ENCODE measurements around the gene MRPS15. TPM values are rescaled to one million over a fixed set of nuclear protein-coding genes. Genes with fewer than 3 reads are reported as not detected.

MRPS15 gene
- total RNA-seq, 2 donors from 2014 or later = 71.7 to 74.5 TPM

GRCh38 chr1:36464605-36465393, 615 bp upstream of the MRPS15 start:
- Mint-ChIP-seq H3K4me3 (peak overlapping the region; percentile 97 to 99), H3K36me3 (ENCODE audit: insufficient read depth in 2 of 2) (peaks cover 4 to 15% of the 10 kb centered on the region in 2 donors)
- DNase-seq = no peak

GRCh38 chr1:36463463-36463802, 751 bp downstream of the MRPS15 start:
- peaks cover 64% of the 10 kb centered on the region for H3K4me1 Mint-ChIP-seq (ENCODE audit: low read depth)

More at GRCh38 chr1:36464605-36465393, 615 bp upstream of the MRPS15 start:
- Mint-ChIP-seq H3K27ac (peak overlapping the region; percentile 98), H3K4me1 (ENCODE audit: low read depth) (peaks cover 50% of the 10 kb centered on the region), H3K9me3 (no peaks in the 10 kb centered on the region), H3K27me3 (ENCODE audit: low read depth) (no peaks in the 10 kb centered on the region)
- peak; percentile 62 to 68 for ATAC-seq (replicated peaks in 1 of 2)

DNA sequence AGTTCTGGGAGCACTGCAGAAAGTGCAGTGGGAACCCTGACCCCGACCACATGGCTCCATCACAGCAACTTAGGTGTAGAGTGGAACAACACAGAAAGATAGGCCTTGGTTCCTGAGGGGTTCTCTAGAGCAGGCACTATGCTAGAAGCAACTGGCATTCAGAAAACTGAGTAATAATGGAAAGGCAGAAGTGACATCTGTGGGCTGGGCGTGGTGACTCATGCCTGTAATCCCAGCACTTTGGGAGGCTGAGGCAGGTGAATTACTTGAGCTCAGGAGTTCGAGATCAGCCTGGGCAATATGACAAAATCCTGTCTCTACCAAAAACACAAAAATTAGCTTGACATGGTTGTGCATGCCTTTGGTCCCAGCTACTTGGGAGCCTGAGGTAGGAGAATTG, 5.3 kb downstream of the MRPS15 start:
- ATAC-seq (replicated peaks in 1 of 2) (peak; percentile 97), DNase-seq (peak; percentile 65 to 75)
- peaks cover 7 to 42% of the 10 kb centered on the region in 2 donors for H3K36me3 Mint-ChIP-seq (ENCODE audit: insufficient read depth in 2 of 2)
- H3K4me3 Mint-ChIP-seq = peak overlapping the region; percentile 85 to 86
- H3K27ac Mint-ChIP-seq = peak overlapping the region; percentile 96
- H3K9me3 Mint-ChIP-seq = no peaks in the 10 kb centered on the region
- no peaks in the 10 kb centered on the region for H3K27me3 Mint-ChIP-seq (ENCODE audit: low read depth)
- H3K4me1 Mint-ChIP-seq (ENCODE audit: low read depth) = peaks cover 64% of the 10 kb centered on the region

More at GRCh38 chr1:36463463-36463802, 751 bp downstream of the MRPS15 start:
- no peak for DNase-seq
- peak overlapping the region; percentile 98 for H3K27ac Mint-ChIP-seq
- H3K9me3 Mint-ChIP-seq = no peaks in the 10 kb centered on the region
- H3K36me3 Mint-ChIP-seq (ENCODE audit: insufficient read depth in 2 of 2) = peaks cover 5 to 27% of the 10 kb centered on the region in 2 donors
- H3K4me3 Mint-ChIP-seq = peak overlapping the region; percentile 97 to 99
- ATAC-seq (replicated peaks in 1 of 2) = no peak
- no peaks in the 10 kb centered on the region for H3K27me3 Mint-ChIP-seq (ENCODE audit: low read depth)

GRCh38 chr1:36457691-36458090, 6.5 kb downstream of the MRPS15 start:
- Mint-ChIP-seq H3K27ac (peak overlapping the region; percentile 39), H3K36me3 (ENCODE audit: insufficient read depth in 2 of 2) (peaks cover 3 to 39% of the 10 kb centered on the region in 2 donors), H3K27me3 (ENCODE audit: low read depth) (no peaks in the 10 kb centered on the region), H3K4me1 (ENCODE audit: low read depth) (peaks cover 55% of the 10 kb centered on the region), H3K4me3 (peak overlapping the region; percentile 31 to 86), H3K9me3 (no peaks in the 10 kb centered on the region)
- peak in 1 of 2 donors; percentile 19 for ATAC-seq (replicated peaks in 1 of 2)
- DNase-seq = no peak

- Mint-ChIP-seq H3K9me3 (no peaks in the 10 kb centered on the region), H3K27me3 (ENCODE audit: low read depth) (no peaks in the 10 kb centered on the region), H3K4me1 (ENCODE audit: low read depth) (peaks cover 49% of the 10 kb centered on the region), H3K27ac (peak overlapping the region; percentile 29), H3K4me3 (no peak overlapping the region), H3K36me3 (ENCODE audit: insufficient read depth in 2 of 2) (peaks cover 3 to 39% of the 10 kb centered on the region in 2 donors)
- DNase-seq (no peak), ATAC-seq (replicated peaks in 1 of 2) (no peak)
These were observed 7.7 kb downstream of the MRPS15 start for GRCh38 chr1:36456391-36456928.

GRCh38 chr1:36455386-36455785, 8.8 kb downstream of the MRPS15 start:
- Mint-ChIP-seq H3K27ac (no peak overlapping the region), H3K4me3 (no peak overlapping the region), H3K27me3 (ENCODE audit: low read depth) (no peaks in the 10 kb centered on the region), H3K36me3 (ENCODE audit: insufficient read depth in 2 of 2) (peaks cover 3 to 31% of the 10 kb centered on the region in 2 donors), H3K9me3 (no peaks in the 10 kb centered on the region), H3K4me1 (ENCODE audit: low read depth) (peaks cover 42% of the 10 kb centered on the region)
- DNase-seq = no peak
- ATAC-seq (replicated peaks in 1 of 2) = no peak

DNA sequence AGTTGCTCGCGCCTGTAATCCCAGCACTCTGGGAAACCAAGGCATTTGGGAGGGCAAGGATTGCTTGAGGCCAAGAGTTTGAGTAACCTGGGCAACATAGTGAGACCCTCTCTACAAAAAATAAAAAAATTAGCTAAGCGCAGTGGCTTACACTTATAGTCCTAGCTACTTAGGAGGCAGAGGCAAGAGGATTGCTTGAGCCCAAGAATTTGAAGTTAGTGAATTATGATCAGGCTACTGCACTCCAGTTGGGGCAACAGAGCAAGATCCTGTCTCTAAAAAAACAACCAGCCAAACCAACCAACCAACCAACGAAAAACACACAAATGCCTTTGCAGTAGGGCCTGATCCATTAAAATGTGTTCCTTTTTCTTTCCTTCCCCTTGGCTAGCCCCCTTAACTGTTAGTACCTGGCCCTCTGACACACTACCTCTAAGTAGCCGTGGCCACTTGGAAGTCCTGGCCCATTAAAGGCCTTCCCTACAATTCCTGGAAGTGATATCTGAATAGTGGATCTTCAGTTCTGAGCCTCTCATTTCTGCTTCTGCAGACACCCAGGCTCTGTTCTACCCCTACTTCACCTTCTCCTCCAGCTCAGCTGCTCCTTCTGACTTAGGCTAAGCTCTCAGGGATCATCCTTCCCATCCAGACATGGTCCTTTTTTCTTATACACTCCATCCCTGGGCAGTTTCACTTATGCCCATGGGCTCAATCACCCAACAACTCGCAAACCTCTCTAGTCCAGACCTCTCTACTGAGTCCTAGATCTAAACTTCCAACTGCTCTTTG, 10.4 kb downstream of the MRPS15 start:
- H3K36me3 Mint-ChIP-seq (ENCODE audit: insufficient read depth in 2 of 2) = peaks cover 3 to 21% of the 10 kb centered on the region in 2 donors
- no peaks in the 10 kb centered on the region for H3K27me3 Mint-ChIP-seq (ENCODE audit: low read depth)
- DNase-seq (no peak), ATAC-seq (replicated peaks in 1 of 2) (no peak)
- H3K9me3 Mint-ChIP-seq = no peaks in the 10 kb centered on the region
- H3K4me1 Mint-ChIP-seq (ENCODE audit: low read depth) = peaks cover 35% of the 10 kb centered on the region
- no peak overlapping the region for H3K27ac Mint-ChIP-seq
- no peak overlapping the region for H3K4me3 Mint-ChIP-seq

- Mint-ChIP-seq H3K4me1 (ENCODE audit: low read depth) (peaks cover 28% of the 10 kb centered on the region), H3K9me3 (no peaks in the 10 kb centered on the region), H3K36me3 (ENCODE audit: insufficient read depth in 2 of 2) (peaks cover 2 to 18% of the 10 kb centered on the region in 2 donors), H3K27me3 (ENCODE audit: low read depth) (no peaks in the 10 kb centered on the region), H3K4me3 (no peak overlapping the region), H3K27ac (no peak overlapping the region)
- DNase-seq (no peak), ATAC-seq (replicated peaks in 1 of 2) (no peak)
These were observed 11.1 kb downstream of the MRPS15 start for GRCh38 chr1:36453051-36453450.

- Mint-ChIP-seq H3K4me1 (ENCODE audit: low read depth) (peaks cover 20% of the 10 kb centered on the region), H3K4me3 (peak overlapping the region; percentile 84 to 91), H3K9me3 (no peaks in the 10 kb centered on the region), H3K36me3 (ENCODE audit: insufficient read depth in 2 of 2) (peaks cover 0 to 8% of the 10 kb centered on the region in 2 donors), H3K27ac (no peak overlapping the region), H3K27me3 (ENCODE audit: low read depth) (no peaks in the 10 kb centered on the region)
- ATAC-seq (replicated peaks in 1 of 2) = no peak
- no peak for DNase-seq
These were observed 13.3 kb downstream of the MRPS15 start for GRCh38 chr1:36450919-36451305.

DNA sequence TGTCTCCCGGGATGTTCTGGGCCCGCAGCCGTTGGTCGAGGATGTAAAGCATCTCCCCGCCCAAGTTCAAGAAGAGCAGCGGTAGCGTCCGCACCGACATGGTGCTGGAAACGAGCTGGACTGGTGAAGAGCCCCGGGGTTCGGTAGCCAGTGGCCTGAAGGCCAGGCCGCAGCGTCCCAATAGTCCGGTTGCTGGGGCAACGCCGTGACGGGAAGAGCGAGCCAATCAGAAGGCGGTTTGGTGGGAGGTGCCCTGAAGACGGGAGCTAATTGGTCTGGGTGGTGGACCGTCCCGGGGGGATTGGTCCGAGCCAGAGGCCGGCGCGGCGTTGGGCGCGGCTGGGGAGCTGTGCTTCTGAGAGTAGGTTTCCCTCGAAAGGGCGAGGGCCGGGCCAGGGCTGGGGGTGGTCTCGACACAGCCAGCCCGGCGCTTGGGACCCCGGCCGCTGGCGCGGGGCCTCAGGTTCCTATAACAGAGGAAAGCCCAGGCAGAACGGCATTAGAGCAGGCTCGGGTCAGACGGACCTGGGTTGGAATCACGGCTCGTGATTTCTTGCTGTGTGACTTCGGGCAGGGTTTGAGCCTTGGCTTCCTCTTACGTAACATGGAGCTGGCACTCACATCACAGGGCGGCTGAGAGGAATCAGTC, 13.8 kb downstream of the MRPS15 start, which contains the start of gene OSCP1:
Gene OSCP1 (minus strand): TSS at position 182 of the 649 bp plus-strand sequence. CDS start 82 bp downstream, at position 100.
- peak; percentile 91 to 92 for DNase-seq
- ATAC-seq (replicated peaks in 1 of 2) = peak; percentile 99 to 100
- Mint-ChIP-seq H3K27ac (peak within 1 kb of the TSS; percentile 50), H3K9me3 (no peaks in the 10 kb centered on the region), H3K4me3 (peak within 1 kb of the TSS; percentile 84 to 91), H3K4me1 (ENCODE audit: low read depth) (peaks cover 20% of the 10 kb centered on the region), H3K27me3 (ENCODE audit: low read depth) (no peaks in the 10 kb centered on the region), H3K36me3 (ENCODE audit: insufficient read depth in 2 of 2) (peaks cover 0 to 7% of the 10 kb centered on the region in 2 donors)

DNA sequence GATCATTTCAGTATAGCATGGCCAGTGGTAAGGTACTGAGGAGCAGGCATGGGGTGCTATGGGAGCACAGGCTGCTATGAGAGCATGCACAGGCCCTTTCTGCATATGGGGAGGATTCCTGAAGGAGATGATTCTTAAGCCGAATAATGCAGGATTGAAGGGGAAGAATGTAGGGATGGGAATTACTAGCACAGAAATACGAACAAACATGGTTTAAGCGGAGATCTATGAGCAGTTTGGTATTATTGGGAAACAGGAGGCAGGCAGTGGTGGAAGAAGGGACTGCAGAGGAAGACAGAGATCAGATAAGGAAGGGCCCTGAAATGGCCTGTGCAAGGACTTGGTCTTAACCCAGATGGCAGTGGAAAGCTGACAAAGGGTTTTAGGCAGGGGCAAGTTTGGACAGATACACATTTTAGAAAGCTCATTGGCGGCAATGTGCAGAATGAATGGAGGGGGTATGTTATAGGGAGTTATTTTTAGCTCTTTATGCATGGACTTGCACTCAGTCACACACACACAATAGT, 15.6 kb downstream of the MRPS15 start:
- Mint-ChIP-seq H3K9me3 (no peaks in the 10 kb centered on the region), H3K36me3 (ENCODE audit: insufficient read depth in 2 of 2) (no peaks in the 10 kb centered on the region), H3K4me1 (ENCODE audit: low read depth) (peaks cover 20% of the 10 kb centered on the region), H3K4me3 (no peak overlapping the region), H3K27ac (no peak overlapping the region), H3K27me3 (ENCODE audit: low read depth) (no peaks in the 10 kb centered on the region)
- DNase-seq (no peak), ATAC-seq (replicated peaks in 1 of 2) (no peak)

DNA sequence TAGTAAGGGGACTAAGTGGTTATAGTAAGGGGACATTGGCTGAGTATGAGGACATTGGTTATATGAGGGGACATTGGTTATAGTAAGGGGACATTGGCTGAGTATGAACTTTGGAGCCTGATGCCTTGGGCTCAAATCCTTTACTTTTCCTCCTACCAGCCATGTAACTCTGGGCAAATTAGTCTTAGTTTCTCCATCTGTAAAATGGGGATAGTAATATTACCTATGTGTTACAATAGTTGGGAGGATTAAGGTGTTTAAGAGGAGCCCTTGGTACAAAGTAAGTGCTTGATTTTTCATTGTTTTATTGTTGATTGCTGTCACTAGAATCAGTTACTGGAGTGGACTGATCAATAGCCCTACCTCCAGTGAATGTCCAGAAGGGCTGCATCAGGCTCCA, 16.7 kb downstream of the MRPS15 start:
- Mint-ChIP-seq H3K9me3 (no peaks in the 10 kb centered on the region), H3K27ac (no peak overlapping the region), H3K27me3 (ENCODE audit: low read depth) (no peaks in the 10 kb centered on the region), H3K36me3 (ENCODE audit: insufficient read depth in 2 of 2) (no peaks in the 10 kb centered on the region), H3K4me1 (ENCODE audit: low read depth) (peaks cover 20% of the 10 kb centered on the region), H3K4me3 (no peak overlapping the region)
- ATAC-seq (replicated peaks in 1 of 2) = no peak
- DNase-seq = no peak
